Stimulated activated CD4-positive, alpha-beta T cell treated with anti-CD3 and anti-CD28 coated beads, TNF-alpha, amount 100 ng/mL, for 24 hours (primary cell): ENCODE data around the gene RNF17.
A peak's percentile ranks its signal among the peaks of the same experiment; 100 is the strongest.
"Not testable (repeated sequence)": the region's sequence is repeated elsewhere in the genome, so short reads cannot be mapped to it uniquely, and the experiment has no call there.

Source experiments
- DNase-seq, 3 experiments: peaks; one replicate each; pipeline ENCODE4 v3.0.0-alpha.2; 2020; ENCODE audit warnings: low read depth in 3 of 3

The RNF17 gene

GRCh38 chr13:24763596-24764275 is at the start of gene RNF17:
Gene RNF17 (plus strand): TSS chr13:24764169. CDS start chr13:24764204, 35 bp downstream.
- DNase-seq: no peak

DNA sequence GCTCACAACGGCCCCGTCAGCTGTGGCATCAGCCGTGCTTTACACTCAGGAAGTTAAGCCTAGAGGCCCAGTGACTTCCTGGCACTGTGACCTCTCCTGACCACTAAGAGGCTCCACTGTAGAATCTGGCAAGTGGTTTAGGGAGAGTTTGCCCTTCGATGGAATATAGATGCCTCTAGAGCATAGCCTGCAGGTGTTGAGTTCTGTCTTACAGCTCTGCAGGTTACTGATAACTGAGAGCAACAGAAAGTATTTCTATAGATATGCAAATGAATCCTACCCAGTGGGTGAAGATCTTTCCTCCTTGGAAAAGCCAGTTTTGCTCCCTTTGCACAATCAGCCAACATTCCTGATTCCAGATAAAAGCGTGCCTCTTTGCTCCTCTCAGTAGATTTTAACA is 48.0 kb upstream of the RNF17 start:
- no peak for DNase-seq

DNA sequence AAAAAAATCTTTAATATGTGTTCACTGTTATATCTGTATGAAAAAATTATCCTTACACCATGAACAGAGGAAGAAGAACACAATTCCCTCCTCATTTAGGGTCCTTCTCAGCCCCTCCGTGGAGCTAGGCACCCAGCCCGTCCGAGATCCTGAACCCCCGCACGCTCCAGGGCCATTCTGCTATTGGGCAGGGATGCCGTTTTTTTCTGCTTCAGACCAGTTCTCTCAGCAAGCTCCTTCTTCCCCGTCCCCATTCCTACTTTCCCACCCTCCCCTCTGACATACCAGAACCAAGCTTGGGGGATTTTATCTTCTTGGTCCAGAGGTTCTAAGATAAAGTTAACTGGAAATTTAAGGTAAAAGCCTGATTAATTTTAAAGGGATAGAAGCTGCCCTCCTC is 47.5 kb upstream of the RNF17 start:
- DNase-seq: no peak

DNA sequence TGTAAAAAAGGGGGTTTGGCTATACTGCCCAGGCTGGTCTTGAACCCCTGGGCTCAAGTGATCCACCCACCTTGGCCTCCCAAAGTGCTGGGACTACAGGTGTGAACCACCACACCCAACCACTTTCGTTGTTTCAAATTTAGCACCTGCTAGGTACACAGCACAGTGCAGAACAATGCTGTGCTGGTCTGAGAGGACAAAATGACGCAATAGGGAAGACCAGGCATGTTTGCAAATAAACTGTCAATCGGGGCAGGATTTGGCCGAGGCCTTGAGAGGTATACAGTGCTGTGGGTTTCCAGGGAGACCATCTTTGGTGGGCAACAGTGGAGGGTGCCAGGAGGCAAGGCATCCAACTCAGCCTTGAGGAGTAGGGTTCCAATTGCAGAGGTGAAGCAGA is 46.8 kb upstream of the RNF17 start:
- no peak for DNase-seq

DNA sequence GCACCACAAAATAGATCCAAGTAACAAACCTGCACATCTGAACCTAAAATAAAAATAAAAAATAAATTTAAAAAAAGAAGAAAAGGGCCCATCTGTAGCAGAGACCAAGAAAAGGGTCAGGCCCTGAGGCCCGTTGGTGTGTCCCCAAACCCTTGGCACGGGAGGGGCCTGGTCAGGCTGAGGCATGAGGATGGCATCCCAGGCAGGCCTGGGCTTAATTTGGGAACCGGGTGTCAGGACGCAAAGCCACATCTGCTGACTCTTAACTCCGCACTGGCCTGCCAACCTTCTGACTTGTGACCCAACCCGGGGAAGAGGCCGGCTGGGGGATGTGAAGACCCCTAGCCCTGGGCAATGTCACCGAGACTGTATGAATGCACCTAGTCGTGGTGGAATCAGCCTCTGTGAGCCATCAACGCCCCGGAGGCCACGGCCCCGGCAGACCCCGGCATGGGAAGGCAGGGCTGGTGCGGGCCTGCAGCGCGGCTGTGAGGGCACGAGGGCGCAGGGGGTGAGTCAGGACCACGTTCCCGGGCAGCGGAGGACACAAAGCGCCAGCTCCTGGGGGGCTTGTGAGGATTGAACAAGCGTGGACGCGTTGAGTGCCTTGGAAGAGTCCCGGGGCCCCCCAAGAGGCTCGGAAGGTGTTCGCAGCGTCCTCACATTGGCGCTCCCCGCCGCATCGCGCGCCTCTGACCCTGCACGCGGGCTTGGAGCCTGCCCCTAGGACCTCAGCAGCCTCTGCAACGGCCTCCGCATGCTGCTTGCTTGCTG is 45.6 kb upstream of the RNF17 start:
- DNase-seq: no peak

GRCh38 chr13:24719139-24719538 is 44.8 kb upstream of the RNF17 start:
- no peak for DNase-seq

GRCh38 chr13:24723206-24723605 is 40.8 kb upstream of the RNF17 start:
- DNase-seq: no peak

- DNase-seq: no peak
These were observed 39.3 kb upstream of the RNF17 start for GRCh38 chr13:24724714-24725113.

DNA sequence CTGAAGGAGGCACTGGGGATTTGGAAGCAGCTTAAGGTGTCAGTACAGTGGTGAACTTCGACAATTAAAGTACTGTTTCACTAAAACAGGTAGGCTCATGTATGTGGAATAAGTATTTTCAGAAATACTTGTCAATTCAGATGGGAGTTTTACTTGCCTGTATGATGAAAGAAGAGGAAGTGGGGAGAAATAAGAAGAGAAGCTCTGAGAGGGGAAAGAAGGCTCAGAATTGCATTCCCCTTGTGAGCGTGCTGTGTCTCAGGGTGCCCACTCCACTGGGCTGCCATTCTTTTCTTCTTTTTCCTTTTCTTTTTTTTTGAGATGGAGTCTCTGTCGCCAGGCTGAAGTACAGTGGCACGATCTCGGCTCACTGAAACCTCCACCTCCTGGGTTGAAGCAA is 38.6 kb upstream of the RNF17 start:
- DNase-seq: no peak

- peak; percentile 35 to 59 (median 40) for DNase-seq
These were observed 36.0 kb upstream of the RNF17 start for GRCh38 chr13:24727731-24728601.

- DNase-seq: not testable (repeated sequence)
These were observed 32.9 kb upstream of the RNF17 start for GRCh38 chr13:24730873-24731567.

DNA sequence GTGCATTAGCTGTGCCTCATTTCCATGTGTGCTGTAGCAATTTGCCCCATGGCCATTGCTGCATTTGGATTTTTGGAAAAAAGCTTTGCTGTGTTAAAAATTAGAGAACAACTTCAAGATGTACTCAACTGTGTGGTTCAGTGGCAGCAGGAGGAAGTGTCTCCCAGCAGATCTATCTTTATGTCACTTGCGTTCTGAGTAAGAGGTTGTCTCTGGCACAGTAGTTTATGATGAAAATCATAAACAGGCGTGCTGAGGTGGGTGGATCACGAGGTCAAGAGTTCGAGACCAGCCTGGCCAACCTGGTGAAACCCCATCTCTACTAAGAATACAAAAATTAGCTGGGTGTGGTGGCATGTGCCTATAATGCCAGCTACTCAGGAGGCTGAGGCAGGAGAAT is 29.0 kb upstream of the RNF17 start:
- DNase-seq: no peak

GRCh38 chr13:24737042-24737441 is 26.9 kb upstream of the RNF17 start:
- DNase-seq: no peak

GRCh38 chr13:24738366-24738847 is 25.6 kb upstream of the RNF17 start:
- no peak for DNase-seq

GRCh38 chr13:24740014-24740890 is 23.7 kb upstream of the RNF17 start:
- DNase-seq: no peak

- no peak for DNase-seq
These were observed 22.8 kb upstream of the RNF17 start for GRCh38 chr13:24741016-24741662.

- DNase-seq: no peak
These were observed 22.2 kb upstream of the RNF17 start for GRCh38 chr13:24741791-24742190.

DNA sequence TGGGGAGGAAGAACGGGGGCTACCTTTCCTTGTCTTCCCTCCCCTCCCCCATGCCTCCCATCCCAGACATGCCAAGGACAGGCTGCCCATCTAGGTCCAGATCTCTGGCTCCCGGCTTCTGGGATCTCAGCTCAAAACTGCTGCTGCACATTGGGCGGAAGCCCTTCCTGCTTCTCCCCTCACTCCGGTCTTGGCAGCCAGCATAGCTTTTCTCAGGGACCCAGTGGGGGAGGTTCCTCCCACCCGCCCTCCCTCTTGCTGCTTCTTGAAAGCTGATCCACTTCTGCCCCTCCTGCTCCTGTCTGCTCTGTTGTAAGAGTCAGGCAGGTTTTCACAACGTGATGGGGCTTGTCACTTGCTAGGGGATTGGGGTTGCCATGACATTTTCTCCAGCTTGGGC is 21.7 kb upstream of the RNF17 start:
- DNase-seq: no peak

DNA sequence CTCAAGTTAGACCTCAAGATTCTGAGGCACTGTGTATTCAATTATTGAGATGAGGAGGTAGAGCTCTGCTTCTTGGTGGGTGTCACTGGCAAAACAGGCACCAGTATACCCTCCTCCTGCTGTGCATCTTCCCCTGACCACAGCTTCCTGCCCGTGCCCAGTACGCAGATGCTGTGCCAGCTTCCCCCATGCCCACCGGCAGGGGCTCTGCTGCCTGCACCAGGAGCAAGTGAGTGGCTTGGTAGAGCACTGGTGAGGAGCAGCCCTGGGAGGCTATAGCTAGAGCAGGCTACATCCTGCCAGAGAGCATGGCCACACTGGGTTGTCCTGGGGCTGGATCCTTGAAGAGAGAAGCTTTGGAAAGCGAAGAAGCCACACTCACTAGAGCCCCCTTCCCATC is 21.0 kb upstream of the RNF17 start:
- DNase-seq: no peak

- no peak for DNase-seq
These were observed 19.7 kb upstream of the RNF17 start for GRCh38 chr13:24744247-24744646.
